MM.1S (cell line): Measurements from ENCODE around the gene DHX36.

Source experiments
- DNase-seq: peaks from one replicate; pipeline ENCODE4 v3.0.0-alpha.2; 2015
- H2AFZ ChIP-seq: fragments of 300-600 bp; sonication (generic); 2 replicates; pipeline ENCODE4 v1.6.0; 2016; ENCODE audit warnings: antibody characterized with exemption, low read length
- H3F3A ChIP-seq: fragments of 300-600 bp; sonication (generic); 2 replicates; pipeline ENCODE4 v1.6.1; 2016; ENCODE audit warnings: mild to moderate bottlenecking, antibody characterized with exemption, low read length, moderate library complexity, mixed read lengths; ENCODE audit not compliant: insufficient read depth
- H3K27ac ChIP-seq: fragments of 300-600 bp; sonication (generic); 2 replicates; pipeline ENCODE4 v1.5.1; 2016; ENCODE audit warnings: mild to moderate bottlenecking, low read length
- H3K27me3 ChIP-seq: fragments of 300-600 bp; sonication (generic); replicated peaks from 2 replicates; pipeline ENCODE4 v1.6.0; 2016; ENCODE audit warnings: low read length; ENCODE audit not compliant: insufficient read depth
- H3K36me3 ChIP-seq: fragments of 300-600 bp; sonication (generic); replicated peaks from 2 replicates; pipeline ENCODE4 v1.6.1; 2016; ENCODE audit warnings: mild to moderate bottlenecking, low read length, mixed read lengths; ENCODE audit not compliant: insufficient read depth
- H3K4me1 ChIP-seq: fragments of 300-600 bp; sonication (generic); 2 replicates; pipeline ENCODE4 v1.6.1; 2016; ENCODE audit warnings: low read length, mixed read lengths
- H3K4me2 ChIP-seq: fragments of 300-600 bp; sonication (generic); 2 replicates; pipeline ENCODE4 v1.6.0; 2016; ENCODE audit warnings: low read depth, low read length
- H3K4me3 ChIP-seq: fragments of 300-600 bp; sonication (generic); 2 replicates; pipeline ENCODE4 v1.5.1; 2016; ENCODE audit warnings: low read length, mixed read lengths
- H3K79me2 ChIP-seq: fragments of 300-600 bp; sonication (generic); 2 replicates; pipeline ENCODE4 v1.6.1; 2016; ENCODE audit warnings: mixed run types, low read length, mixed read lengths
- H3K9ac ChIP-seq: fragments of 300-600 bp; sonication (generic); 2 replicates; pipeline ENCODE4 v1.6.1; 2016; ENCODE audit warnings: low read length, mixed read lengths
- H3K9me2 ChIP-seq: fragments of 300-600 bp; sonication (generic); replicated peaks from 2 replicates; pipeline ENCODE4 v1.6.1; 2016; ENCODE audit warnings: mild to moderate bottlenecking, low read length, mixed read lengths; ENCODE audit not compliant: insufficient read depth
- H3K9me3 ChIP-seq: fragments of 300-600 bp; sonication (generic); replicated peaks from 2 replicates; pipeline ENCODE4 v1.6.1; 2016; ENCODE audit warnings: mild to moderate bottlenecking, low read length, mixed read lengths; ENCODE audit not compliant: insufficient read depth
- H4K20me1 ChIP-seq: fragments of 300-600 bp; sonication (generic); 2 replicates; pipeline ENCODE4 v1.6.1; 2016; ENCODE audit warnings: mild to moderate bottlenecking, low read length, moderate library complexity, mixed read lengths; ENCODE audit not compliant: insufficient read depth
- EZH2 ChIP-seq: fragments of 300-600 bp; sonication (generic); optimal IDR thresholded peaks from 2 replicates; pipeline ENCODE3; 2017; ENCODE audit warnings: low read depth, mild to moderate bottlenecking, antibody characterized with exemption, low read length, mixed read lengths
- EZH2phosphoT487 ChIP-seq: fragments of 300-600 bp; sonication (generic); IDR thresholded peaks from 2 replicates; pipeline ENCODE4 v1.6.1; 2018; ENCODE audit warnings: antibody characterized with exemption, low read length
- TF ChIP-seq, protein P1 (sequence below): fragments of 300-600 bp; sonication (generic); IDR thresholded peaks from 2 replicates; pipeline ENCODE4 v1.5.1; 2016; ENCODE audit warnings: antibody characterized with exemption, low read length, mixed read lengths

The DHX36 gene

DNA sequence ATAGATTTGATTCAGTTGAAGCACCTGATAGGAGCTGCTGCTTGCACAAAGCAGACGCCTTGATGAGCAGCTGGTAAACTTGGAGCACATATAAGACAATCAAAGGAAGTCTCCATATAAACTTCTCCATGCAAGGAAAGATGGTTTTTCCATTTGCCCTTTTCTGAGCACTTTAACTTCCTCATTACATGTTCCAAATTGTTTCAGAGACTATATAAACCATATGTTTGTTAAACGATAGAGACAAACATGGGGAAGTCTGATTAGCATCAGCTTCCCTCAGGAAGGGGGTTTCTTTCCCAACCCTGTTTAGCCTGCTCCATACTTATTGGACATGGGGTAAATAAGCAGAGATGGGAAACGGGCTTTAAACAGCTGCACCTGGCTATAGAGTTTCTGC is 88.0 kb downstream of the DHX36 start:
- Histone ChIP-seq H3K4me2 (no peak overlapping the region), H3K9ac (no peak overlapping the region), H3K4me3 (no peak overlapping the region), H3F3A (no peaks in the 10 kb centered on the region), H3K79me2 (no peaks in the 10 kb centered on the region), H4K20me1 (no peaks in the 10 kb centered on the region), H3K27me3 (no peaks in the 10 kb centered on the region), H3K4me1 (no peaks in the 10 kb centered on the region), H3K27ac (no peak overlapping the region), H2AFZ (no peak overlapping the region), H3K9me2 (no peaks in the 10 kb centered on the region), H3K36me3 (no peaks in the 10 kb centered on the region), H3K9me3 (no peaks in the 10 kb centered on the region)
- no peak for TF ChIP-seq EZH2
- no peak for TF ChIP-seq EZH2phosphoT487
- TF ChIP-seq, protein P1, sequence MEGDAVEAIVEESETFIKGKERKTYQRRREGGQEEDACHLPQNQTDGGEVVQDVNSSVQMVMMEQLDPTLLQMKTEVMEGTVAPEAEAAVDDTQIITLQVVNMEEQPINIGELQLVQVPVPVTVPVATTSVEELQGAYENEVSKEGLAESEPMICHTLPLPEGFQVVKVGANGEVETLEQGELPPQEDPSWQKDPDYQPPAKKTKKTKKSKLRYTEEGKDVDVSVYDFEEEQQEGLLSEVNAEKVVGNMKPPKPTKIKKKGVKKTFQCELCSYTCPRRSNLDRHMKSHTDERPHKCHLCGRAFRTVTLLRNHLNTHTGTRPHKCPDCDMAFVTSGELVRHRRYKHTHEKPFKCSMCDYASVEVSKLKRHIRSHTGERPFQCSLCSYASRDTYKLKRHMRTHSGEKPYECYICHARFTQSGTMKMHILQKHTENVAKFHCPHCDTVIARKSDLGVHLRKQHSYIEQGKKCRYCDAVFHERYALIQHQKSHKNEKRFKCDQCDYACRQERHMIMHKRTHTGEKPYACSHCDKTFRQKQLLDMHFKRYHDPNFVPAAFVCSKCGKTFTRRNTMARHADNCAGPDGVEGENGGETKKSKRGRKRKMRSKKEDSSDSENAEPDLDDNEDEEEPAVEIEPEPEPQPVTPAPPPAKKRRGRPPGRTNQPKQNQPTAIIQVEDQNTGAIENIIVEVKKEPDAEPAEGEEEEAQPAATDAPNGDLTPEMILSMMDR, result no peak
- no peak for DNase-seq

GRCh38 chr3:154235330-154235729 is 89.0 kb downstream of the DHX36 start:
- Histone ChIP-seq H2AFZ (no peak overlapping the region), H3K9ac (no peak overlapping the region), H3K9me3 (no peaks in the 10 kb centered on the region), H4K20me1 (no peaks in the 10 kb centered on the region), H3K4me3 (no peak overlapping the region), H3F3A (no peaks in the 10 kb centered on the region), H3K27ac (no peak overlapping the region), H3K36me3 (no peaks in the 10 kb centered on the region), H3K9me2 (no peaks in the 10 kb centered on the region), H3K79me2 (no peaks in the 10 kb centered on the region), H3K4me2 (no peak overlapping the region), H3K4me1 (no peaks in the 10 kb centered on the region), H3K27me3 (no peaks in the 10 kb centered on the region)
- no peak for TF ChIP-seq EZH2phosphoT487
- TF ChIP-seq, protein P1, result no peak
- no peak for TF ChIP-seq EZH2
- DNase-seq, result no peak

- H3K79me2 ChIP-seq, result no peaks in the 10 kb centered on the region
- TF ChIP-seq, protein P1, result no peak
- TF ChIP-seq EZH2phosphoT487 (no peak), EZH2 (no peak)
- no peaks in the 10 kb centered on the region for H3K27me3 ChIP-seq
- H2AFZ ChIP-seq, result no peak overlapping the region
- no peaks in the 10 kb centered on the region for H3F3A ChIP-seq
- no peaks in the 10 kb centered on the region for H3K4me1 ChIP-seq
- H3K9ac ChIP-seq, result no peak overlapping the region
- no peak for DNase-seq
- H3K9me2 ChIP-seq, result no peaks in the 10 kb centered on the region
- no peaks in the 10 kb centered on the region for H3K36me3 ChIP-seq
- H3K27ac ChIP-seq, result no peak overlapping the region
- no peaks in the 10 kb centered on the region for H3K9me3 ChIP-seq
- H4K20me1 ChIP-seq, result no peaks in the 10 kb centered on the region
- H3K4me2 ChIP-seq, result no peak overlapping the region
- H3K4me3 ChIP-seq, result no peak overlapping the region
These were observed 95.1 kb downstream of the DHX36 start for GRCh38 chr3:154229217-154229590.
